Stimulated activated CD8-positive, alpha-beta memory T cell treated with anti-CD3 and anti-CD28 coated beads, Interleukin-12 subunit alpha, Interleukin-12 subunit beta, amount 100 ng/mL, for 1 hour (primary cell): ENCODE data around the gene MAGEA2.
"Not testable (repeated sequence)": the region's sequence is repeated elsewhere in the genome, so short reads cannot be mapped to it uniquely, and the experiment has no call there.

Source experiments
- DNase-seq: peaks from one replicate; pipeline ENCODE4 v3.0.0-alpha.2; 2020; ENCODE audit warnings: low read depth

Gene MAGEA2

GRCh38 chrX:152753686-152754650, at the start of gene MAGEA2:
Gene MAGEA2 (minus strand): TSS chrX:152753842. CDS start chrX:152751363, 2,479 bp downstream.
- DNase-seq: not testable (repeated sequence)

GRCh38 chrX:152798945-152799344, 45.3 kb upstream of the MAGEA2 start:
- no peak for DNase-seq

GRCh38 chrX:152787062-152787461, 33.4 kb upstream of the MAGEA2 start:
- DNase-seq: not testable (repeated sequence)

- DNase-seq: not testable (repeated sequence)
These were observed 16.1 kb upstream of the MAGEA2 start, which contains the start of gene MAGEA6 for GRCh38 chrX:152769549-152770289. Gene MAGEA6 (minus strand): TSS chrX:152769689. CDS start chrX:152767650, 2,039 bp downstream.

GRCh38 chrX:152766562-152766961, 12.9 kb upstream of the MAGEA2 start:
- not testable (repeated sequence) for DNase-seq

GRCh38 chrX:152761582-152761981, 7.9 kb upstream of the MAGEA2 start:
- not testable (repeated sequence) for DNase-seq

GRCh38 chrX:152759544-152759943, 5.9 kb upstream of the MAGEA2 start:
- not testable (repeated sequence) for DNase-seq

GRCh38 chrX:152758918-152759317, 5.3 kb upstream of the MAGEA2 start, which contains the start of gene CSAG3:
Gene CSAG3 (plus strand): TSS chrX:152759218.
- not testable (repeated sequence) for DNase-seq

GRCh38 chrX:152754871-152755270, 1.2 kb upstream of the MAGEA2 start:
- not testable (repeated sequence) for DNase-seq

GRCh38 chrX:152738560-152738959, 15.1 kb downstream of the MAGEA2 start:
- DNase-seq: no peak

GRCh38 chrX:152736528-152736927, 17.1 kb downstream of the MAGEA2 start:
- DNase-seq: not testable (repeated sequence)

- DNase-seq: no peak
These were observed 17.7 kb downstream of the MAGEA2 start for GRCh38 chrX:152735860-152736511.

GRCh38 chrX:152735101-152735500, 18.5 kb downstream of the MAGEA2 start:
- no peak for DNase-seq

GRCh38 chrX:152734143-152734858, 19.3 kb downstream of the MAGEA2 start:
- not testable (repeated sequence) for DNase-seq

- no peak for DNase-seq
These were observed 20.2 kb downstream of the MAGEA2 start, which contains the start of the genes CSAG1 and MAGEA12 for GRCh38 chrX:152733261-152733975. Gene CSAG1 (minus strand): TSS chrX:152733721. CDS start chrX:152732460, 1,261 bp downstream. Gene MAGEA12 (plus strand): TSS chrX:152733757. CDS start chrX:152736162, 2,405 bp downstream.

- DNase-seq: no peak
These were observed 28.2 kb downstream of the MAGEA2 start for GRCh38 chrX:152725409-152725808.

- DNase-seq: not testable (repeated sequence)
These were observed 39.5 kb downstream of the MAGEA2 start, which contains the start of gene MAGEA2B for GRCh38 chrX:152713815-152714787. Gene MAGEA2B (plus strand): TSS chrX:152714628. CDS start chrX:152717107, 2,479 bp downstream.

GRCh38 chrX:152713195-152713594, 40.4 kb downstream of the MAGEA2 start:
- not testable (repeated sequence) for DNase-seq

- DNase-seq: not testable (repeated sequence)
These were observed 44.5 kb downstream of the MAGEA2 start, which contains the start of gene CSAG2 for GRCh38 chrX:152709173-152709572. Gene CSAG2 (minus strand): TSS chrX:152709273. CDS start chrX:152709112, 161 bp downstream.
